Neuron (in vitro differentiated cells): ENCODE results near the gene FNDC3B.

Experiments used
- H2AFZ ChIP-seq: one replicate; pipeline ENCODE4 v1.6.1; 2013; ENCODE audit warnings: low read depth, mild to moderate bottlenecking, inconsistent platforms, low read length, moderate library complexity
- H3K27me3 ChIP-seq: one replicate; pipeline ENCODE4 v1.6.1; 2013; ENCODE audit warnings: low read length; ENCODE audit not compliant: insufficient read depth
- H3K36me3 ChIP-seq: one replicate; pipeline ENCODE4 v1.6.1; 2013; ENCODE audit warnings: low read length; ENCODE audit not compliant: insufficient read depth
- H3K4me1 ChIP-seq: one replicate; pipeline ENCODE4 v1.6.1; 2013; ENCODE audit warnings: low read length; ENCODE audit not compliant: insufficient read depth
- H3K4me3 ChIP-seq: 2 replicates; pipeline ENCODE4 v1.5.1; 2013; ENCODE audit warnings: mild to moderate bottlenecking, low read length, moderate library complexity
- H3K9me3 ChIP-seq: one replicate; pipeline ENCODE4 v1.6.1; 2013; ENCODE audit warnings: low read length

The FNDC3B gene

DNA sequence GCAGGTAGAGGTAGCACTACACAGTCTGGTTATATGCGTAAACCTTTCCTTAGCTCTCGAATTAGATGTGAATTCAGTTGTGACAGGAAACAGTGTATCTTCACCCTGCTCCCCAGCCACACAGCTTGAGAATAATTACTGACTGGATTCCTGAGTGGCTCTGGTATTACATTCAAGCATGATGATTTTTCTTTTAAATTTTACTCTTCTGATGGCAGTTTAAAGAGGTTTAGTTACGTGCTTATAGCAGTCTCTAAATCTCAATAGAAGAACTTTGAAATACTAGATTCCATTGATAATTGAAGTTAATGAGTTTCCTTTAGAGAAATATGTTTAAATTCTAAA, 98.8 kb downstream of the FNDC3B start:
- no peaks in the 10 kb centered on the region for H3K27me3 ChIP-seq
- no peak overlapping the region for H3K4me3 ChIP-seq
- peaks cover 47% of the 10 kb centered on the region for H3K4me1 ChIP-seq
- H3K9me3 ChIP-seq = no peaks in the 10 kb centered on the region
- H2AFZ ChIP-seq = no peak overlapping the region
- peaks cover 6% of the 10 kb centered on the region for H3K36me3 ChIP-seq

DNA sequence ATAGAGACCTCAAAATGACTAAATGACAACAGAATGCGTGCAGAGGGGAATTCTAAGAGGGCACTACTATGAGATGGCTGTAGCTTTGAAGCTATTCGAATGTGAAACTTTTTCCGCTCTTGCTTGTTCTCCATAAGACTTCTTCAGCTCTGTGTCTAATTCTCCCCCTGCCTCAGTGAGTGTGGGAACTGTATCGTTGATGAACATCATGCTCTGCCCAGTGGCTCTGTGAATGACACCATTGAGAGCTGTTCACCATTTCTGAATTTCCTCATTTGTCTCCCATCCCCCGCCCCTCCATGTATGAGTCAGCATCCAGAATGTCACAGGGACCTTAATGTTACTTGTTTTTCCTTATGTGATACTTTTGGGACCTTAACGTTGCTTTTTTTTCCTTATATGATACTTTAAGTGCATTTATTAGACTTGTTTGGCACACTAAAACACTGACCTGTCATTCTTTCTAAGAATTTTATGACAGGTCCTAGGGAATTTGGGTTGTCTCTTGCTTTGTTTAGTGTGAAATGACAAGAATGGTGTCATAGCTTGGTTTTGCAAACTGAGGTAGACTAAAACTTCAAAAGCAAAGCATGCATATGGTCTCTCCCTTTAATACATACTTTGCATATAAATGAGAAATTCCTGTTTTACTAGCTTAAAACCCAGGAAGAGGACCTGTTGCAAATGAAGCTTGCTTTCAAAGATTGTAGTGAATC, 99.6 kb downstream of the FNDC3B start:
- H3K4me3 ChIP-seq = no peak overlapping the region
- H3K9me3 ChIP-seq = no peaks in the 10 kb centered on the region
- H3K27me3 ChIP-seq = no peaks in the 10 kb centered on the region
- H3K4me1 ChIP-seq = peaks cover 44% of the 10 kb centered on the region
- no peak overlapping the region for H2AFZ ChIP-seq
- H3K36me3 ChIP-seq = peaks cover 6% of the 10 kb centered on the region

DNA sequence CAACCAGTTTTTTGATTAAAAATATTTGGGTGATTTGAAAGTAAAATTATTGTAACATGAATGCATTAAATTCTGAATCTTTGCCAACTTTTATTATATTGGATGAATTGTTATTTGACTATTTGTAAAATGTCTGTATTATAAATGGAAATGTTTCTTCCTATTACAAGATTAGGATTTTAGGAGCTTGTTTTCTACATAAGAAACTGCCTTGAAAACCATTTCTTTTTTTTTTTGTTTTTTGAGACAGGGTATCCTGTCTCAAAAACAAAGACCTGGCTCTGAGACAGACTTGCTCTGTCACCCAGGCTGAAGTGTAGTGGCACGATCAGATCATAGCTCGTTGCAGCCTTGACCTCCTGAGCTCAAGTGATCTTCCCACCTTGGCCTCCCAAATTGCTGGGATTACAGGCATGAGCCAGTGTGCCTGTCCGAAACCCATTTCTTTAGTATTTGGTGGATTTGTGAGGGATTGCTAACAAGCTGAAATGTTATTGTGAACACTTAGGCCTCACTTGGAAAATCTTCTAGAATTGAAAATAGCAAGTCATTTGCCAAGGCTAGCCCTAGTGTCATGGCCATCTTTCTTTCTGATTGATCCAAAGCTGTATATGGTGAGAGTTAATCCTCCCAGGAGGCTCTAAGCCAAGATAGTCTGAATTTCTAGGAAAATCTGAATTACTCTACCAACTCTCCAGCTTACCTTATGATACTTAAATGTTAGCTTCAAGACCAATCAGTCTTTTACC, 100.3 kb downstream of the FNDC3B start:
- H3K9me3 ChIP-seq = no peaks in the 10 kb centered on the region
- peaks cover 44% of the 10 kb centered on the region for H3K4me1 ChIP-seq
- H2AFZ ChIP-seq = no peak overlapping the region

DNA sequence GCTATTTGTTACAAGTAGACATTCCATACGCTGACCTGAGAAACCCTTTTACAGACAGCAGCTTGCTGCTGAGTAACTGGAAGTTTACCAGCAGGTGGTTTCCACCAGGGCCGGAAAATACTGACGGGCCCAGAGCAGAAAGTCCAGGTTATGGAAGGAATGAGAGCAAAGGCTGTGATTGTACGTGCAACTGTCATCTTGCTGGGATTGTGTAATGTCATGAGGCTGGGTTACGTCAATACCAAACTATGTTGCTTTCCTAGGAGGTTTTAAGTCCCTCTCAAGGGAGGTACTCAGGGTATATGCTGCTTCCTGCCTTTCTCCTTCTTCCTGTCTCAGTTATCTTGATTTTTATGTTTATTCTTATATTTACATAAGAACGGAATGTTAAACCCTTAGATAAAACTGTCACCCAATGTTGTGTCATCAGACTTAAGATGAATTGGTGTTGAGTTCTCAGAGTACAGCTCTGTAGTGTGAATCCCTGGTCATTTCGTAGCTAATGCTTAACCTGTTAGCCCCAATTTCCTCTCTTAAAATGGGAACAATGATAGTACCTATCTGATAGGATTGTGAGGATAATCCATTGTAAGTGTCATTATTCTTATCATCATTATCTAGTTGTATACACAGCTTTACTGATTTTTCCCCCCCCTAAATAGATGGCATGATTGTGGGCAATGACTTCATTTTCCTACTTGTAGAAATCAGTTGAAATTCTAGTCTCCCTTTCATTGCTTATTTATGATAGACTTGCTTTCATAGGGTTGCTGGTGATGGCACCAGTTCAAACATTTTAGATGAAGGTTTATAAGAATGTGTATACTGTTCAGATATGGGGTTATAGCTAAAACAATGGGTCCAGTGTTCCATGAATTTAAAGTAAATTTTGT, 101.4 kb downstream of the FNDC3B start:
- no peak overlapping the region for H2AFZ ChIP-seq
- H3K27me3 ChIP-seq = no peaks in the 10 kb centered on the region
- H3K9me3 ChIP-seq = no peaks in the 10 kb centered on the region
- peaks cover 4% of the 10 kb centered on the region for H3K36me3 ChIP-seq
- peaks cover 38% of the 10 kb centered on the region for H3K4me1 ChIP-seq
- no peak overlapping the region for H3K4me3 ChIP-seq

More for the DNA sequence above, 100.3 kb downstream of the FNDC3B start:
- Histone ChIP-seq H3K27me3 (no peaks in the 10 kb centered on the region), H3K36me3 (peaks cover 7% of the 10 kb centered on the region), H3K4me3 (no peak overlapping the region)

DNA sequence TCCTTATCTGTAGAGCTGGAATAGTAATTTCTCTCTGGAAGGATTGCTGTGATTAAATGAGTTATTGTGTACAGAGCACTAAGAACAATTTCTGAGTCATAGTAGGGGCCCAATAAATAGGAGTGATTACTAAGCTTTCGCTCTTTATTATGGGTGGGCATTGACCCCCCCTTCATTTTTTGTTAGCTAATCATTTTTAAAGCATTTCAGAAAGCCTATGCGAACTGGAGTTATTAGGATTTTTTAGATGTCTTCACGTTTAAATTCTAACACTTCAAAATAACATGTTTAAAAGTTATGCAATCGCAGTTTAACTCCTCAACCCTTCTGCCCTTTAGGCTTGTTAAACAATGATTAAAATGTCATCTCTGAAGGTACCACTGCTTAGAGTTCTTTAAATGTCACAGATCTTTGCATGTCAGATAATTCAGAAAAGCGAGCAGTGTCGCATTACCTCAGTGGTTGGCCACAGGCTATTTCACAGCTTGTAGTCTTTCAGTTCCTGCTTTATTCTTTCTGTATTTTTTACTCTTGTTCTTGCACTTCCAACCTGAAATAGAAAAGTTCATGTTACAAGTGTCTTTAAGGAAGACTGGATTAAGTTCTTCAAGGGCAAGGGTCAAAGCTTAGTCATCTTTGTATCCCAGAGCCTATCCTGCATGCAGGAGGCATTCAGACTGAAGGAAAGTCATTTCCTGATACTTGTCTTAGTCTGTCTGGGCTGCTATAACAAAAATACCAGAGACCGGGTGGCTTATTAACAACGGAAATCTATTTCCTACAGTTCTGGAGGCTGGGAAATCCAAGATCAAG, 102.9 kb downstream of the FNDC3B start:
- H3K27me3 ChIP-seq = no peaks in the 10 kb centered on the region
- H3K9me3 ChIP-seq = no peaks in the 10 kb centered on the region

DNA sequence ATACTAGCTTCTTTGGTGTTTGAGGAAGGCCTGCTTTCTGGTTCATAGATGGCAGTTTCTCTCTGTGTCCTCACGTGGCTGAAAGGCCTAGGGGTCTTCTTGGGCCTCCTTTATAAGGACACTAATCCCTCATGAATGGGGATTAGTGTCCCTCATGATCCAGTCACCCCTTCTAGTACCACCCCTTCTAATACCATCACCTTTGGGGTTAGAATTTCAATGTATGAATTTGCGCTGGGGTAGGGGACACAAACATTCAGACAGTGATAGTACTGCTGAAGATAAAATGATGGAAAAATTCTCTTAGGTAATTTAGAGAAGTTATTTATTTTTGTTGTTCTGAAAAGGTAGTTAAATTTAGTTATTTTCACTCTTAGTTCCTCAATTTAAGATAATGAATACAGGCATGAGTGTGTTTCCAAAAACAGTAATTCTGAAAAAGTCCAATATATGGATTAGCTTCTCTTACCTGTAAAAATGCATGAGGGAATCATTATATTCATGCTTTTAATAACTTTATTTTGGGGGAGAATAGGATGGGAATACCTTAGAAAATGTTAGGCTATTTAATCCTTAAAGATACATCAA, 103.6 kb downstream of the FNDC3B start:
- Histone ChIP-seq H3K4me3 (no peak overlapping the region), H3K36me3 (peaks cover 3% of the 10 kb centered on the region), H3K27me3 (no peaks in the 10 kb centered on the region), H2AFZ (no peak overlapping the region), H3K9me3 (no peaks in the 10 kb centered on the region), H3K4me1 (peaks cover 31% of the 10 kb centered on the region)

More for the DNA sequence above, 102.9 kb downstream of the FNDC3B start:
- Histone ChIP-seq H3K4me1 (peaks cover 36% of the 10 kb centered on the region), H3K36me3 (peaks cover 3% of the 10 kb centered on the region), H3K4me3 (no peak overlapping the region), H2AFZ (no peak overlapping the region)

DNA sequence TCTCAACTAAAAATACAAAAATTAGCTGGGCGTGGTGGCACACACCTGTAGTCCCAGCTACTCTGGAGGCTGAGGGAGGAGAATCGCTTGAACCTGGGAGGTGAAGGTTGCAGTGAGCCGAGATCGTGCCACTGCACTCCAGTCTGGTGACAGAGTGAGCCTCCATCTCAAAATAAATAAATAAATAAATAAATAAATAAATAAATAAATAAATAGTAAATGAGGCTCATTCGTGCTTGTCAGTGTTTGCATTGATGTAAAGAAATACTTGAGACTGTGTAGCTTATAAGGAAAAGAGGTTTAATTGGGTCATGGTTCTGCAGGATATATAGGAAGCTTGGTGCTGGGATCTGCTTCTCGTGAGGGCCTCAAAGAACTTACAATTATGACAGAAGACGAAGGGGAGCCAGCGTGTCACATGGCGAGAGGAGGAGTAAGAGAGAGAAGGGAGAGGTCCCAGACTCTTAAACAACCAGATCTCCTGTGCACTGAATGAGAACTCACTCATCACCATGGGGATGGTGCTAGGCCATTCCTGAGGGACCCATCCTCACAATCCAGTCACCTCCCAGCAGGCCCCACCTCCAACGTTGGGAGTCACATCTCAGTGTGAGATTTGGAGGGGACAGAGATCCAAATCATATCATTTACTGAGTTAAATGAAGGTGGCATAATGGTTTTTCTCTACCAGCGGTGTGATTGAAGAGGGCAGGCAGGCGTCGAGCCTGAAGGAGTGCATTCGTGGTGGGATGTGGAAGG, 104.5 kb downstream of the FNDC3B start:
- Histone ChIP-seq H3K4me3 (no peak overlapping the region), H3K4me1 (peaks cover 22% of the 10 kb centered on the region), H3K27me3 (no peaks in the 10 kb centered on the region), H2AFZ (no peak overlapping the region), H3K36me3 (peaks cover 3% of the 10 kb centered on the region), H3K9me3 (no peaks in the 10 kb centered on the region)

DNA sequence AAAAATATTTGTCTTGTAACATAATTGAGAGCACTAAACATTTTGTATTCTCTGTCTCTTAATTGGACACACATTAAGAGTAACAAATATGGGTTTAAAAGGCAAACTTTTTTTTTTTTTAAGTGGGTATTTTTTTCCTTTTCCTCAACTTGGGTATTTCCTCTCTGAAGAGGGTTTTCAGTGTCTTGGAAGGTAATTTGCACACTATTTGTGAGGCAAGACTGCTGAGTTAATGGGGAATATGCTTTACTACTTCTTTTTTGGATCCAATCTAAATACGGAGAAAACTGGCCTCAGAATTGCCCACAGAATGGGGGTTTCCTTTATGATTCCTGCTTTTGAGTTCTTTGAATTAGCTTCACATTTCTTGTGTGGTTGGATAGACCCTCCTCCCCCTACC, 105.2 kb downstream of the FNDC3B start:
- Histone ChIP-seq H3K9me3 (no peaks in the 10 kb centered on the region), H2AFZ (no peak overlapping the region)

DNA sequence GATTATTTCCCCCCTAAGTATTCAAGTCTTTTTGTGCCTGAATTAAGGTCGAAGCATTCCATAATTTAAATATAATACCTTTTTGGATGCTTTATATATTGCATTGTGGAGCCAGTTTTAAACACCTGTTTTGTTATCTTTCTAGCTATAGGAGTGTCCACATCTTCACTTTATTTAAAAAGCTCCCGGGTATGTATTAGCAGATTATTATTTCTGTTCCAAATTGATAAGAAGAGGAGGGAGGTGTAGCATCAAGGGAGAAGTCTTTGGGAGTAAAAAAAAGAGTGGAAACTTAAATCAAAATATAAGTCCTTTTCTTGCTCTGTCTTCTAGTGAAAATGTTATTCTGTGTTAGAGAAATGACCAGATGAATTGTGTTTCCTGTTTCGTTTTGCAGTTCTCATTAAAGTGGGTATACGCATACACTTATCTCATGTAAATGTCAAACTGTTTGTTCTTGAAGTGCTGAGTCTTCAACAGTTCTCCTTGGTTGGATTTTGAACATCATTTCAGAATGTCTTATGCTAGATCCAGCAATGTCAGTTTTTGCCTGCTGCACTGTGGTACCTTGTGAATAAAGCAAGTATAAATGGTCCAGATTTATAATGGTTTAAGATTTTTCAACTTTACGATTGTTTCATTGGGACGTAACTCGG, 105.8 kb downstream of the FNDC3B start:
- Histone ChIP-seq H2AFZ (no peak overlapping the region), H3K36me3 (peaks cover 3% of the 10 kb centered on the region), H3K4me3 (no peak overlapping the region), H3K27me3 (no peaks in the 10 kb centered on the region), H3K9me3 (no peaks in the 10 kb centered on the region), H3K4me1 (peaks cover 10% of the 10 kb centered on the region)

More for the DNA sequence above, 105.2 kb downstream of the FNDC3B start:
- Histone ChIP-seq H3K4me3 (no peak overlapping the region), H3K36me3 (peaks cover 3% of the 10 kb centered on the region), H3K4me1 (peaks cover 16% of the 10 kb centered on the region), H3K27me3 (no peaks in the 10 kb centered on the region)

DNA sequence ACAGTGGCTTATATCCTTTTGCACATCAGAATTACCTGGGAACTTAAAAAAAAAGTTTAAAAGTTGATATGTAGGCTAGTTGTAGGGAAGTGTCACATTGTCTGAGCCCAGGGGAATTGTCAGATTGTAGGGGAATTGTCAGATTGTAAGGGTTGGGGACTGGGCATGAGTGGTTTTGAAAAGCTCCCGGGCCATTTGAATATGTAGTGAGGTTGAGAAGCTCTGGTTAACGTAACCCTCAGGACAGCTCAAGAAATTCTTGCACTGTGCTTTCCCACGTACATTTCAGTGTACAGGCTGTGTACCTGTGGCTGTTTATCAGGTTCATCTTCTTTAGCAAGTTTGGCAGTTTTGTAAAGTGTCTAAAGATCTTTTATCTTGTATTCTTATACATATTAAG, 107.0 kb downstream of the FNDC3B start:
- peaks cover 3% of the 10 kb centered on the region for H3K36me3 ChIP-seq
- no peaks in the 10 kb centered on the region for H3K27me3 ChIP-seq
- H3K9me3 ChIP-seq = no peaks in the 10 kb centered on the region
- no peak overlapping the region for H2AFZ ChIP-seq
- no peak overlapping the region for H3K4me3 ChIP-seq
- H3K4me1 ChIP-seq = no peaks in the 10 kb centered on the region

DNA sequence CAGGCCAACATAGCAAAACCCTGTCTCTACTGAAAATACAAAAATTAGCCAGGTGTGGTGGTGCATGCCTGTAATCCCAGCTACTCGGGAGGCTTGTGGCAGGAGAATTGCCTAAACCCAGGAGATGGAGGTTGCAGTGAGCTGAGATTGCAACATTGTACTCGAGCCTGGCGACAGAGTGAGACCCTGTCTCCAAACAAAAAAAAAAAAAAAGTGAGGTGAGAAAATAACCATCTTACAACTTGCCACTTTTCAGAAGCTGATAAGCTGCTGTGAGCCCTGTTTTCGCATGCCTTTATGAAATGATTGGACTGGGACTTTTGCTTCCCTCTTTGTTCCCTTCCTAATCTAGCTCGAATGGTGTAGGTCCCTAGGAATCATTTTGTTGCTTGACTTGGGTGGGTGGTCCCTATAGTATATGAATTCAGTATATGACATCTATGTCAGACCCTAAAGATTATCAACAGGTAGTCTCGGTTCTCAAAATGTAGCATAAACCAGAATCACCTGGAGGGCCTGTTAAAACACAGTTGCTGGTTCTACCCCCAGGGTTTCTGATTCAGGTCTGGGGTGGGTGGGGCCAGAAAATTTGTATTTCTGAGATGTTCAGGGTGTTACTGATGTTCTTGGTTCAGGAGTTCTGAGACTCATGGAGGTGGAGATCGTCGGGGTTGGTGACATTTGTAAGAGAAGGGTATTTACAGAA, 107.9 kb downstream of the FNDC3B start:
- H3K4me3 ChIP-seq = no peak overlapping the region
- H3K27me3 ChIP-seq = no peaks in the 10 kb centered on the region
- peaks cover 3% of the 10 kb centered on the region for H3K36me3 ChIP-seq
- no peak overlapping the region for H2AFZ ChIP-seq
- H3K4me1 ChIP-seq = peaks cover 7% of the 10 kb centered on the region
- H3K9me3 ChIP-seq = no peaks in the 10 kb centered on the region
